SH-SY5Y (cell line): ENCODE data around the gene PACS2.

Source experiments
- GATA2 ChIP-seq: IDR thresholded peaks from 2 replicates; pipeline ENCODE4 v1.6.1; 2011; ENCODE audit warnings: mild to moderate bottlenecking, low read depth, low read length
- GATA3 ChIP-seq: IDR thresholded peaks from 2 replicates; pipeline ENCODE4 v1.6.1; 2011; ENCODE audit warnings: low read depth, mild to moderate bottlenecking, low read length, moderate library complexity

DNA sequence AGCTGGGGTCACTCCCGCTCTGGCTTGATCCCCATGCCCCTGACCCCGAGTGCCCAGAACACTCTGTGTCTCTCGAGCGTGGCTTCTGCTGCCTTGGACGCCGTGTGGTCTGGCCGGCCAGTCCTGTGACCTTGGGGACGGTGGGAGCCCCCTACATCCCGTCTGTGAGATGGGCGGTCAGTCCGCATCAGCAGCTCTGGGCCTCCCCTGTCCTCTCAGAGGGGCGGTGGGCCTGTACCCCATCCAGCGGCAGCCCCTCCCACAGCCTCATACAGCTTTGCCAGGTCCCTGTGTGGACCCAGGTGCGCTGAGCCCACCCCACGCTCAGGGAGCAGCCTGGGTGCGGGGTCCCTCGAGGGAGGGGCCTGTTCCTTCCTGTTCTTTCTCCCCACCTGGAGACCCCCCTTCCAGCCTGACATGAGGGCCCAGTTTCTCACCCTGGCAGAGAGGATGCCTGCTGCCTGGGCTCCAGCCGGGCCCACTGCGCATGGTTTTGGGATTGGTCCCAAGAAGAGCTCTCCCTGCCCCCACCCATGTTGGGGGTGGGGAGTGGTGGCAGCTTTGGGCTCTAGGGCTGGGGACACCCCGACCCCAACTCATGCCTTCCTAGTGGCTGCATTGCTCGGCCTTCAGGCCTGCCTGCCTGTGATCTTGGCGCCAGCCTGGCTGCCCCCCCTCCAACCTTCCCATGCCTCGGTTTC lies 106.6 kb downstream of the PACS2 start:
- TF ChIP-seq GATA2 (no peak), GATA3 (no peak)
